ENCODE results near the gene DCAF12.

The DCAF12 gene

DNA sequence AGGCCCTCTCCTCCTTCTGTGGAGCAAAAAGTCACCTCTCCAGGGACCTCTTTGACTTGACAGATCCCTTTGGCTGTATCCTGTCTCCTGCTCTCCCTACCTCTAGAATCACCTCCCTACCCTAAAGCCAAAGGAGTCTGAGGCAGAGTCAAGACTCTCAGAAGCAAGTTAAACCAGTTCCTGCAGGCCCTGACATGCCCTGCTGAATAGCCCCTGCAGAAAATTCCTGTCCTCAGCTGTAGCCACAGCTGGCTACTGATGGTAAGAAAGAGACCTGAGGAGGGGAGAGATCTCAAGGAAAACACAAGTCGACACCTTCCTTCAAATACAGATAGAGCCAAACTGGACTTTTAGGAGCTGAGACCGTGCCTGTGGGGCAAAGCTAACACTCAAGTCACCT, 54.1 kb downstream of the DCAF12 start:
- no peak for DNase-seq (ENCODE audit: low read depth)
- TF ChIP-seq, protein P1, sequence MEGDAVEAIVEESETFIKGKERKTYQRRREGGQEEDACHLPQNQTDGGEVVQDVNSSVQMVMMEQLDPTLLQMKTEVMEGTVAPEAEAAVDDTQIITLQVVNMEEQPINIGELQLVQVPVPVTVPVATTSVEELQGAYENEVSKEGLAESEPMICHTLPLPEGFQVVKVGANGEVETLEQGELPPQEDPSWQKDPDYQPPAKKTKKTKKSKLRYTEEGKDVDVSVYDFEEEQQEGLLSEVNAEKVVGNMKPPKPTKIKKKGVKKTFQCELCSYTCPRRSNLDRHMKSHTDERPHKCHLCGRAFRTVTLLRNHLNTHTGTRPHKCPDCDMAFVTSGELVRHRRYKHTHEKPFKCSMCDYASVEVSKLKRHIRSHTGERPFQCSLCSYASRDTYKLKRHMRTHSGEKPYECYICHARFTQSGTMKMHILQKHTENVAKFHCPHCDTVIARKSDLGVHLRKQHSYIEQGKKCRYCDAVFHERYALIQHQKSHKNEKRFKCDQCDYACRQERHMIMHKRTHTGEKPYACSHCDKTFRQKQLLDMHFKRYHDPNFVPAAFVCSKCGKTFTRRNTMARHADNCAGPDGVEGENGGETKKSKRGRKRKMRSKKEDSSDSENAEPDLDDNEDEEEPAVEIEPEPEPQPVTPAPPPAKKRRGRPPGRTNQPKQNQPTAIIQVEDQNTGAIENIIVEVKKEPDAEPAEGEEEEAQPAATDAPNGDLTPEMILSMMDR (conservative IDR thresholded peaks at IDR 0.05; ENCODE audit: low read depth, low read length): no peak
- no peak overlapping the region for H3K4me3 ChIP-seq (ENCODE audit: low read length)

DNA sequence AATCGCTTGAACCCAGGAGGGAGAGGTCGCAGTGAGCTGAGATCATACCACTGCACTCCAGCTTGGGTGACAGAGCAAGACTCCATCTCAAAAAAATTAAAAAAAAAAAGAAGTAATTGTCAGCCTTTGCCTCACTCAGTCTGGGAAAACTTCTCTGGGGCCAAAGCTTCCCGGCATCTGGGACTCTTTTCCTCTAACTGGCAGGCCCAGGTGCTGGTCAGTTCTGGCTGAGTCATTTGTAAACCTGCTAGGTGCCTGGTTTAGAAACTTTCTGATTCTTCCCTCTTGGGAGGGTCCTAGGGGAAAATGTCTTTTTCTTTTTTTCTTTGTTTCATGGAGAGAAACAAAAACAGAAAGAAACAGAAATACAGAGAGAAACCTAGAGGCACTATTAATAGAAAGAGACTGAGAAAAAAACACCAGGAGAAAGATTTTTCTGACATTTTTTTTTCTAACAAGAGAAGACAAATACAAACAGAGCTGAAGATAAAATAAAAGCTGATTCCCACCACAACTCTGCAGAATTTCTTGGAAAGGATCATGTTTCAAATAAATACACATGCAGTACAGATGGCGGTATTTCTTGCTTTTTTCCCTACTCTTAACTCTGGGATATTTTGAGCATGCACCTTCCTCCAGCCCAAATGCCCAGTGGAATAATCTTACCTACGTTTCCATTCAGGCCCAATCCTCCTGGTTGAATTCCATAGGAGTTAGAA, 55.7 kb downstream of the DCAF12 start:
- H3K4me3 ChIP-seq (ENCODE audit: low read length): no peak overlapping the region
- TF ChIP-seq, protein P1 (conservative IDR thresholded peaks at IDR 0.05; ENCODE audit: low read depth, low read length): no peak
- DNase-seq (ENCODE audit: low read depth): no peak

DNA sequence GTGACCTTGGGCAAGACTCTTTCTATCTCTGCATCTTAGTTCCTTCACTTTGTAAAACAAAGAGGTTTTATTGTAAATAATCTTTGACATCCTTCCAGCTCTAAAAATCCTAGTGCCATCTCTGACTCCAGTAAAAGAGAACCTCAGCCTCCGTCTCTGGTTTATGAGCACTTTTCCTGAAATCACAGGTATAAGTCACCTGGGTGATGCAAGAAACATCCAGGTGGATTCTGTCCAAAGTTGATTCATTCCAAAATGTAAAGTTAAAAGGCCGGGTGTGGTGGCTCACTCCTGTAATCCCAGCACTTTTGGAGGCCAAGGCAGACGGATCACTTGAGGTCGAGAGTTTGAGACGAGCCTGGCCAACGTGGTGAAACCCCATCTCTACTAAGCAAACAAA, 56.7 kb downstream of the DCAF12 start:
- no peak for DNase-seq (ENCODE audit: low read depth)
- TF ChIP-seq, protein P1 (conservative IDR thresholded peaks at IDR 0.05; ENCODE audit: low read depth, low read length): no peak
- H3K4me3 ChIP-seq (ENCODE audit: low read length): no peak overlapping the region

DNA sequence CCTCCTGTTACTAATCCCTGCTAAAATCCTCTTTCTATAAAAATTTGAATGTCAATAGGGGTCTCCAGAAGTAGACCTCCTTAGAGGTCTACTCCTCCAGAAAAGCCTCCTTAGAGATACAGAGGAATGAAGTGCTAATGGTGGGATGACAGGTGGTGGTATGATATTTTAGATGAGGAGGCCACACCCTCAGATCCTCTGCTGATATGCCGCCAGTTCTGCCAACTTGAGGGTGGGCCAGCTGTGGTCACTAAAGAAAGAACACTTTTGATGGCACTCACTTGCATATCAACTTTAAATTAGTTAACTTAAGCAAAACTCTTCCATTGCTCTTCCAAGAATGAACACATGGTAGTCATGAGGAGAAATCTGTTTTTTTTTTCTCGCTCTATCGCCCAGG, 61.0 kb downstream of the DCAF12 start:
- DNase-seq (ENCODE audit: low read depth): no peak
- H3K4me3 ChIP-seq (ENCODE audit: low read length): no peak overlapping the region
- TF ChIP-seq, protein P1 (conservative IDR thresholded peaks at IDR 0.05; ENCODE audit: low read depth, low read length): no peak

DNA sequence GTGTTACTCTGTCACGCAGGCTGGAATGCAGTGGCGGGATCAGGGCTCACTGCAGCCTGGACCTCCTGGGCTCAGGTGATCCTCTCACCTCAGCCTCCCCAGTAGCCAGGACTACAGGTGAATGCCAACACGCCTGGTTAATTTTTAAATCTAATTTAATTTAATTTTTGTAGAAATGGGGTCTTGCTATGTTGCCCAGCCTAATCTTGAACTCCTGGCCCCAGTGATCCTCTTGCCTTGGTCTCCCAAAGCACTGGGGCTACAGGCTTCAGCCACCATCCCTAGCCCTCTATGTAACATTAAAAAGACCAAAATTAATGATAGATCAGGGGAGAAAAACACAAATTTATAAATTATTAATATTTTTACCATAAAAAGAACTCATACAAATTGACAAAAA, 66.5 kb downstream of the DCAF12 start:
- H3K4me3 ChIP-seq (ENCODE audit: low read length): no peak overlapping the region
- TF ChIP-seq, protein P1 (conservative IDR thresholded peaks at IDR 0.05; ENCODE audit: low read depth, low read length): no peak
- DNase-seq (ENCODE audit: low read depth): no peak

DNA sequence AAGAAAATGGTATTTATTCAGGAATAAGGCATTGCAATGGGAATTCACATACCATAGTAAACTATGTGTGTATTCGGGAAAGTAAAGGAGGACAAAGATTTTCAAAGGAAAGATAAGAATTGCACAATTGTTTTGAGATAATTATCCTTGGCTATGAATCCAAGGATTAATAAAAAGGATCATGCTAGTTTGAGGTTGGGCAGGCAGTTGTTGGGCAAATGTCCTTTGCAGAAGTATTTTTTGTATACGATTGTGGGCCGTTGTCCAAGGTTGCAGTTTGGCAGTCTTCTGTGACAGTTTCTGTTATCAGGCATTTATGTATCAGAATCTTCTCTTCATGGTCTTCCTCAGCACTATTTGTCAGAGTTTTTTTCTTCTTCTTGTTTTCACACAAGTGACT, 67.2 kb downstream of the DCAF12 start:
- DNase-seq (ENCODE audit: low read depth): no peak
- no peak overlapping the region for H3K4me3 ChIP-seq (ENCODE audit: low read length)
- TF ChIP-seq, protein P1 (conservative IDR thresholded peaks at IDR 0.05; ENCODE audit: low read depth, low read length): no peak

DNA sequence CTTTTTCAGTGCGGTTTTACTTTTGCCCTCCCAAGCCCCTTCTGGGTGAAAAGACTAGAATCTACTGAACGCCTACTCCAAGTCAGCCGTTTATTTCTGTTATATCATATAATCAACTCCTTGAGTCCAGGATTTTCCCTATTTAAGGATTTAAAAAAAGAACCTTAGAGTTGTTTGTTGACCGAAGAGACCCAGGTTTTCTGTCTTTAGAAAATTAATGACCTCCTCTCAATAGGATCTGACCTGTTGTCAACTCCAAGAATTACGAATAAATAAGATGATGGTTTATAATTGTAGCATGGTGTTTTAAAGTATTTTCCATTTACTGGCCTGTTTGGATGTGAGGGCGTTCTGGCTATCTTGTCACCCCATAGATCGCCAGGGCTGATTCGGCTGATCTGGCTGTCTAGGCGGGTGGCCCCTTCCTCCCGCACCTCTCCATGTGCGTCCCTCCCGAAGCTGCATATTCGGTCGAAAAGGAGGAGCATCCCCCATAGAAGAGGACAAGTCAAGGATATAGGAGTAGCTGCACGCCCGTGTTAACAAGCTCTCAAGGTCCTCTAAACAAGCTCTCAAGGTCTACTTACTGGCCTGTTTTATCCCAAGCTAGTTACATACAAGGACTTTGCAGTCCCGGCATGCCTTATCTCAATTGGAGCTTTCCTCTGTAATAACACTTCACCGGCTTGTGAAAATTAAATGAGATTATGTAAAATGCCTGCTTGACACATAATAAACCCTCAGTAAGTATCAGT, 76.7 kb downstream of the DCAF12 start:
- H3K4me3 ChIP-seq (ENCODE audit: low read length): peak overlapping the region; percentile 95
- DNase-seq (ENCODE audit: low read depth): no peak
- TF ChIP-seq, protein P1 (conservative IDR thresholded peaks at IDR 0.05; ENCODE audit: low read depth, low read length): no peak
